ENCODE measurements around the gene FAM181B. TPM values are rescaled to one million over a fixed set of nuclear protein-coding genes. Genes with fewer than 3 reads are reported as not detected.

Gene FAM181B
- total and polyA plus RNA-seq, 2 experiments from 2014 or later = 0.63 to 1.3 TPM

GRCh38 chr11:82771781-82772180, 38.1 kb upstream of the FAM181B start:
- Histone ChIP-seq H3K9me3 (ENCODE audit: low read depth) (no peaks in the 10 kb centered on the region), H3K4me1 (ENCODE audit: insufficient read depth) (no peaks in the 10 kb centered on the region), H2AFZ (no peak overlapping the region), H3K9me2 (replicated peaks; ENCODE audit: insufficient read depth) (no peaks in the 10 kb centered on the region), H3K36me3 (replicated peaks; ENCODE audit: insufficient read depth, low read depth) (no peaks in the 10 kb centered on the region), H3K4me3 (no peak overlapping the region), H3K27me3 (no peaks in the 10 kb centered on the region), H3K27ac (no peak overlapping the region), H4K20me1 (ENCODE audit: insufficient read depth, poor library complexity, severe bottlenecking) (no peaks in the 10 kb centered on the region), H3K79me2 (no peaks in the 10 kb centered on the region), H3K4me2 (no peak overlapping the region)
- DNase-seq (ENCODE audit: low spot score) = no peak
- WGBS (ENCODE audit: low lambda C conversion rate, missing lambda C conversion rate) = 82% methylated on average over 4 of the region's 4 CpGs
- TF ChIP-seq EZH2 (IDR thresholded peaks at IDR 0.05; ENCODE audit: borderline replicate concordance) = no peak
- no peak for TF ChIP-seq CTCF (IDR thresholded peaks at IDR 0.05; ENCODE audit: poor library complexity)
- TF ChIP-seq EZH2phosphoT487 (IDR thresholded peaks at IDR 0.05; ENCODE audit: low read depth, severe bottlenecking, unreplicated experiment) = no peak

GRCh38 chr11:82767123-82767522, 33.5 kb upstream of the FAM181B start:
- Histone ChIP-seq H3K79me2 (no peaks in the 10 kb centered on the region), H3K27ac (no peak overlapping the region), H3K36me3 (replicated peaks; ENCODE audit: insufficient read depth, low read depth) (no peaks in the 10 kb centered on the region), H2AFZ (no peak overlapping the region), H3K4me2 (no peak overlapping the region), H3K9me2 (replicated peaks; ENCODE audit: insufficient read depth) (no peaks in the 10 kb centered on the region), H3K27me3 (no peaks in the 10 kb centered on the region), H3K9me3 (ENCODE audit: low read depth) (no peaks in the 10 kb centered on the region), H3K4me1 (ENCODE audit: insufficient read depth) (no peaks in the 10 kb centered on the region), H3K4me3 (no peak overlapping the region), H4K20me1 (ENCODE audit: insufficient read depth, poor library complexity, severe bottlenecking) (no peaks in the 10 kb centered on the region)
- 75% methylated on average over 1 of the region's 1 CpG for WGBS (ENCODE audit: low lambda C conversion rate, missing lambda C conversion rate)
- TF ChIP-seq EZH2 (IDR thresholded peaks at IDR 0.05; ENCODE audit: borderline replicate concordance) (no peak), EZH2phosphoT487 (IDR thresholded peaks at IDR 0.05; ENCODE audit: low read depth, severe bottlenecking, unreplicated experiment) (no peak), CTCF (IDR thresholded peaks at IDR 0.05; ENCODE audit: poor library complexity) (no peak)
- no peak for DNase-seq (ENCODE audit: low spot score)

- 65% methylated on average over 11 of the region's 11 CpGs for WGBS (ENCODE audit: low lambda C conversion rate, missing lambda C conversion rate)
- DNase-seq (ENCODE audit: low spot score) = no peak
- no peak overlapping the region for H3K4me2 ChIP-seq
These were observed 31.9 kb upstream of the FAM181B start for GRCh38 chr11:82765466-82766034.

More at GRCh38 chr11:82765466-82766034, 31.9 kb upstream of the FAM181B start:
- Histone ChIP-seq H3K27me3 (no peaks in the 10 kb centered on the region), H3K9me3 (ENCODE audit: low read depth) (no peaks in the 10 kb centered on the region), H3K9me2 (replicated peaks; ENCODE audit: insufficient read depth) (no peaks in the 10 kb centered on the region), H2AFZ (no peak overlapping the region), H3K79me2 (no peaks in the 10 kb centered on the region), H3K36me3 (replicated peaks; ENCODE audit: insufficient read depth, low read depth) (no peaks in the 10 kb centered on the region), H3K27ac (no peak overlapping the region), H3K4me3 (no peak overlapping the region), H4K20me1 (ENCODE audit: insufficient read depth, poor library complexity, severe bottlenecking) (no peaks in the 10 kb centered on the region), H3K4me1 (ENCODE audit: insufficient read depth) (no peaks in the 10 kb centered on the region)
- TF ChIP-seq CTCF (IDR thresholded peaks at IDR 0.05; ENCODE audit: poor library complexity) (no peak), EZH2 (IDR thresholded peaks at IDR 0.05; ENCODE audit: borderline replicate concordance) (no peak), EZH2phosphoT487 (IDR thresholded peaks at IDR 0.05; ENCODE audit: low read depth, severe bottlenecking, unreplicated experiment) (no peak)

All from hepatocyte (in vitro differentiated cells).